SK-N-MC (cell line): ENCODE data around the gene CPNE5.

ENCODE experiments used
- EZH2 ChIP-seq: fragments of 200-600 bp; sonication (generic); IDR thresholded peaks from one replicate; pipeline ENCODE4 v1.6.1; 2017; ENCODE audit warnings: antibody characterized with exemption
- POLR2AphosphoS5 ChIP-seq: IDR thresholded peaks from 2 replicates; pipeline ENCODE4 v1.6.1; 2012; ENCODE audit warnings: mild to moderate bottlenecking, low read depth, low read length, borderline replicate concordance

- TF ChIP-seq POLR2AphosphoS5 (no peak), EZH2 (no peak)
Observed at GRCh38 chr6:36817176-36817817, 21.9 kb downstream of the CPNE5 start.
